ENCODE data around the gene WDFY3.

The WDFY3 gene

DNA sequence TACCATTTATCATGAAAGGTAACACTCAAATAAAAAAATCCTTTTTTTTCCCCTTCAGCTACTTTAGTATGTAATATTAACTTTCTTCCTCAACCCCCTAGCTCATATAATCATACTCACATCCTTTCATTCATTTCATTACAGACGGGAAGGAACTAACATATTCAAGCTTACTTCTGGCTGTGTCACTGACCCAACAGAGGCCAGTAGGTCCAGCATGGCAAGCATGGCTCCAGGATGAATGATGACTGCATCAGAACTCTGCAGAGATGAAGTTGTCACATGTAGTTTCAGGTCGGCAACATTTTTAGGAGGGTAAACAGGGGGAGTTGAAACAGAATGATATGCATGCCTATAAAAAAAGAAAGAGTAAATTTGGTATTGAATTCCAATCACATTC is 163.4 kb downstream of the WDFY3 start:
- no peaks in the 10 kb centered on the region for H3K9me3 ChIP-seq (ENCODE audit: insufficient read depth, low read depth, low read length)
- H3F3A ChIP-seq (ENCODE audit: low read depth), result no peaks in the 10 kb centered on the region
- H3K4me1 ChIP-seq (ENCODE audit: insufficient read depth, low read length, poor library complexity, severe bottlenecking), result peaks cover 6% of the 10 kb centered on the region
- no peaks in the 10 kb centered on the region for H3K36me3 ChIP-seq (ENCODE audit: insufficient read depth, low read length)
- H2AFZ ChIP-seq (ENCODE audit: low read length), result no peak overlapping the region
- no peaks in the 10 kb centered on the region for H3K9me2 ChIP-seq (replicated peaks; ENCODE audit: low read depth, low read length)
- no peak for TF ChIP-seq CTCF (conservative IDR thresholded peaks at IDR 0.05; ENCODE audit: low read length)
- TF ChIP-seq EZH2phosphoT487 (IDR thresholded peaks at IDR 0.05; ENCODE audit: borderline replicate concordance), result no peak
- H3K79me2 ChIP-seq (ENCODE audit: insufficient read depth, low read length), result no peaks in the 10 kb centered on the region
- no peaks in the 10 kb centered on the region for H4K20me1 ChIP-seq (ENCODE audit: insufficient read depth, low read length, poor library complexity, severe bottlenecking)
- H3K4me2 ChIP-seq (ENCODE audit: low read depth, low read length, poor library complexity, severe bottlenecking), result no peak overlapping the region
- H3K27me3 ChIP-seq (ENCODE audit: insufficient read depth, low read length, poor library complexity, severe bottlenecking), result no peaks in the 10 kb centered on the region
- H3K4me3 ChIP-seq (ENCODE audit: low read length, poor library complexity, severe bottlenecking), result no peak overlapping the region
- H3K9ac ChIP-seq (ENCODE audit: low read depth, low read length, poor library complexity, severe bottlenecking), result no peak overlapping the region

DNA sequence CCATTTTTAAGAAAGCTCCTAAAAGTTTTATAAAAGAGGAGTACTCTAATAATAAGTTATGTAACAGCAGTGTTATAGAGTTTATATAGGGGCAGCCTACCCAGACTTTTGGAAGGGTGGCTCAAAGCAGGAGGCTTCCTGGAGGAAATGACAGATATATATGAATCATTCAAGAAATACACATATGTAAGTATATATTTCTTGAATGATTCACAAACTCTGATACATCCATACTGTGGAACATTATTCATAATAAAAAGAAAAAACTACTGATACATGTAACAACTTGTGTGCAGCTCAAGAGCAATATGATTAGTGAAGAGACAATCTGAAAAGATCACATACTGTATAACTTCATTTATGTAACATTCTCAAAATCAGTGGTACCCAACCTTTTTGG is 166.2 kb downstream of the WDFY3 start:
- Histone ChIP-seq H3K9me2 (replicated peaks; ENCODE audit: low read depth, low read length) (no peaks in the 10 kb centered on the region), H3K9ac (ENCODE audit: low read depth, low read length, poor library complexity, severe bottlenecking) (no peak overlapping the region), H3K36me3 (ENCODE audit: insufficient read depth, low read length) (no peaks in the 10 kb centered on the region), H3K9me3 (ENCODE audit: insufficient read depth, low read depth, low read length) (no peaks in the 10 kb centered on the region), H3K27me3 (ENCODE audit: insufficient read depth, low read length, poor library complexity, severe bottlenecking) (no peaks in the 10 kb centered on the region), H3F3A (ENCODE audit: low read depth) (no peaks in the 10 kb centered on the region), H4K20me1 (ENCODE audit: insufficient read depth, low read length, poor library complexity, severe bottlenecking) (no peaks in the 10 kb centered on the region), H2AFZ (ENCODE audit: low read length) (no peak overlapping the region), H3K79me2 (ENCODE audit: insufficient read depth, low read length) (no peaks in the 10 kb centered on the region), H3K4me3 (ENCODE audit: low read length, poor library complexity, severe bottlenecking) (no peak overlapping the region), H3K4me1 (ENCODE audit: insufficient read depth, low read length, poor library complexity, severe bottlenecking) (peaks cover 6% of the 10 kb centered on the region), H3K4me2 (ENCODE audit: low read depth, low read length, poor library complexity, severe bottlenecking) (no peak overlapping the region)
- TF ChIP-seq CTCF (conservative IDR thresholded peaks at IDR 0.05; ENCODE audit: low read length) (no peak), EZH2phosphoT487 (IDR thresholded peaks at IDR 0.05; ENCODE audit: borderline replicate concordance) (no peak)

DNA sequence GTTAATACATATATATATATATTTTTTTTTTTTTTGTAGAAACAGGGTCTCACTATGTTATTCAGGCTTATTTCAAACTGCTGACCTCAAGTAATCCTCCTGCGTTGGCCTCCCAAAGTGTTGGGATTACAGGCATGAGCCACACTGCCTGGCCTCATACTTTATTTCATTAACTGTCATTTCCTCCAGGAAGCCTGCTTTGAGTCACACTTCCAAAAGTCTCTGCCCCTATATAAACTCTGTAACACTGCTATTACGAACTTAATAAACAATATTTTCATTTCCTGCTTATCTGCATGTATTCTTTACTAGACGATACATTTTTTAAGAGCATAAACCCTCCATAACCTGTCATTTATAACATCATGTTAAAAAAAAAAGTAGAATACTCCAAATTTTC is 167.2 kb downstream of the WDFY3 start:
- Histone ChIP-seq H3K27me3 (ENCODE audit: insufficient read depth, low read length, poor library complexity, severe bottlenecking) (no peaks in the 10 kb centered on the region), H4K20me1 (ENCODE audit: insufficient read depth, low read length, poor library complexity, severe bottlenecking) (no peaks in the 10 kb centered on the region), H3K79me2 (ENCODE audit: insufficient read depth, low read length) (no peaks in the 10 kb centered on the region), H3K4me3 (ENCODE audit: low read length, poor library complexity, severe bottlenecking) (no peak overlapping the region), H3K9ac (ENCODE audit: low read depth, low read length, poor library complexity, severe bottlenecking) (no peak overlapping the region), H3K4me2 (ENCODE audit: low read depth, low read length, poor library complexity, severe bottlenecking) (no peak overlapping the region), H2AFZ (ENCODE audit: low read length) (no peak overlapping the region), H3F3A (ENCODE audit: low read depth) (no peaks in the 10 kb centered on the region), H3K9me3 (ENCODE audit: insufficient read depth, low read depth, low read length) (no peaks in the 10 kb centered on the region), H3K9me2 (replicated peaks; ENCODE audit: low read depth, low read length) (no peaks in the 10 kb centered on the region), H3K4me1 (ENCODE audit: insufficient read depth, low read length, poor library complexity, severe bottlenecking) (peaks cover 6% of the 10 kb centered on the region), H3K36me3 (ENCODE audit: insufficient read depth, low read length) (no peaks in the 10 kb centered on the region)
- TF ChIP-seq CTCF (conservative IDR thresholded peaks at IDR 0.05; ENCODE audit: low read length) (no peak), EZH2phosphoT487 (IDR thresholded peaks at IDR 0.05; ENCODE audit: borderline replicate concordance) (no peak)
